Measurements from ENCODE around the gene GFPT2. TPM values are rescaled to one million over a fixed set of nuclear protein-coding genes. Genes with fewer than 3 reads are reported as not detected.

GFPT2 gene
- total and polyA plus RNA-seq, 10 of the 15 experiments (the other 5 are each of a cell fraction or from before 2014, with no cell fraction given), result 0.05 to 0.33 (median 0.11) TPM; not detected in 4

DNA sequence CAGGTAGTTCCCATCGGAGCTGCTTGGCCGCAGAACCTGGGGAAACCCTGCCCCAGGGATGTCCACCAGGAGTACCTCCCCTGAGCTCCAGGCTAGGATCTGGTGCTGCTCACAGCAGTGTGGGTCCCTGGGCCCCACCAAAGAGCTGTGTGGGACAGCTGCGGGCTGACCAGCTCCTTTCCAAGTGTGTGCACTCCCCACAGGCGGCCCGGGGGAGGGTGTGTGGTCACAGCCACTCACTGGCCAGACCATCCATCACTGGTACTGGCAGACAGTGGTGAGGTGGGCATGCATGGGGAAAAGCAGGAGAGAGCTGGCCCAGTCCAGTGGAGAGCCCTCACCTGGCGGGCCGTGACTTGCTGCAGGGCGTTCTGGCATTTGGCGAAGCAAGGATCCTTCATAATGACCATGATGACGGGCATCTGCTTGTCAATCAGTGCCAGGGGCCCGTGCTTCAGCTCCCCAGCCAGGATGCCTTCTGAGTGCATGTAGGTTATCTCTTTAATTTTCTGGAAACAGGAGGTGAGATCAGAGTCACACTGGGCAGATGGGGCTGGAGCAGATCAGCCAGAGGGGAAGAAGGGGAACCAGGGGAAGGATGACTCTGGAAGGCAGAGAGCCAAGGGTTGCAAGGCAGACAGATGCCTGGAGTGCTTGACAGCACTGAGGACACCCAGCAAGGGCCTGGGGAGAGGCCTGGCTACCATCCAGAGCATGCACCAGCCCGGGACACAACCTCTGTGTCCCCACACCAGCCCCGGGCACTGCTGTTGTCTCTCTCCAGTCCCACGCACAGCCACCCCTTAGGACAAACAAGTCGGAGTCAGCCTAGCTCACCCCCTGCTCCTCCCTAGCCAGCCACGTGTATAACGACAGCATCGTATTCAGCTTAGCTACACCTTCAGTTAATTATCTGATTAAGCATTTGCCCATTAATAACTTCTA, 48.4 kb downstream of the GFPT2 start:
- no peak overlapping the region for H3K9ac ChIP-seq (ENCODE audit: control insufficient read depth, insufficient read depth, low read length)
- DNase-seq (ENCODE audit: low read depth, low spot score) (no peak), FAIRE-seq (no peak), ATAC-seq (no peak)
- in situ Hi-C loops (cut with MboI), result no loop called here
- ChIA-PET POLR2A (no interaction called here), SMC1A (ENCODE audit: uncharacterized antibody, unreplicated experiment) (no interaction called here), RAD21 (ENCODE audit: unreplicated experiment) (interaction anchor here (1.9 kb wide), 1 partner anchor 12 kb away, joined by 4 read pairs; no protein-coding TSS in a partner anchor), CTCF (interaction anchor here (1.1 to 8.8 kb wide), 4 partner anchors 11 to 24 kb away, joined by 3 to 40 read pairs (median 8); no protein-coding TSS in a partner anchor)
- TF ChIP-seq MEF2A (IDR thresholded peaks at IDR 0.05; ENCODE audit: insufficient read depth, low read depth, low read length) (no peak), ZSCAN29 (IDR thresholded peaks at IDR 0.05) (no peak), FOS (IDR thresholded peaks at IDR 0.05; ENCODE audit: borderline replicate concordance, extremely low read depth, insufficient read length) (no peak), SIX5 (IDR thresholded peaks at IDR 0.05; ENCODE audit: low read depth, low read length, severe bottlenecking) (no peak)
- TF ChIP-seq, protein P1, sequence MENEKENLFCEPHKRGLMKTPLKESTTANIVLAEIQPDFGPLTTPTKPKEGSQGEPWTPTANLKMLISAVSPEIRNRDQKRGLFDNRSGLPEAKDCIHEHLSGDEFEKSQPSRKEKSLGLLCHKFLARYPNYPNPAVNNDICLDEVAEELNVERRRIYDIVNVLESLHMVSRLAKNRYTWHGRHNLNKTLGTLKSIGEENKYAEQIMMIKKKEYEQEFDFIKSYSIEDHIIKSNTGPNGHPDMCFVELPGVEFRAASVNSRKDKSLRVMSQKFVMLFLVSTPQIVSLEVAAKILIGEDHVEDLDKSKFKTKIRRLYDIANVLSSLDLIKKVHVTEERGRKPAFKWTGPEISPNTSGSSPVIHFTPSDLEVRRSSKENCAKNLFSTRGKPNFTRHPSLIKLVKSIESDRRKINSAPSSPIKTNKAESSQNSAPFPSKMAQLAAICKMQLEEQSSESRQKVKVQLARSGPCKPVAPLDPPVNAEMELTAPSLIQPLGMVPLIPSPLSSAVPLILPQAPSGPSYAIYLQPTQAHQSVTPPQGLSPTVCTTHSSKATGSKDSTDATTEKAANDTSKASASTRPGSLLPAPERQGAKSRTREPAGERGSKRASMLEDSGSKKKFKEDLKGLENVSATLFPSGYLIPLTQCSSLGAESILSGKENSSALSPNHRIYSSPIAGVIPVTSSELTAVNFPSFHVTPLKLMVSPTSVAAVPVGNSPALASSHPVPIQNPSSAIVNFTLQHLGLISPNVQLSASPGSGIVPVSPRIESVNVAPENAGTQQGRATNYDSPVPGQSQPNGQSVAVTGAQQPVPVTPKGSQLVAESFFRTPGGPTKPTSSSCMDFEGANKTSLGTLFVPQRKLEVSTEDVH (IDR thresholded peaks at IDR 0.05; ENCODE audit: low read depth, partially characterized antibody), result no peak
- TF ChIP-seq, protein P2, sequence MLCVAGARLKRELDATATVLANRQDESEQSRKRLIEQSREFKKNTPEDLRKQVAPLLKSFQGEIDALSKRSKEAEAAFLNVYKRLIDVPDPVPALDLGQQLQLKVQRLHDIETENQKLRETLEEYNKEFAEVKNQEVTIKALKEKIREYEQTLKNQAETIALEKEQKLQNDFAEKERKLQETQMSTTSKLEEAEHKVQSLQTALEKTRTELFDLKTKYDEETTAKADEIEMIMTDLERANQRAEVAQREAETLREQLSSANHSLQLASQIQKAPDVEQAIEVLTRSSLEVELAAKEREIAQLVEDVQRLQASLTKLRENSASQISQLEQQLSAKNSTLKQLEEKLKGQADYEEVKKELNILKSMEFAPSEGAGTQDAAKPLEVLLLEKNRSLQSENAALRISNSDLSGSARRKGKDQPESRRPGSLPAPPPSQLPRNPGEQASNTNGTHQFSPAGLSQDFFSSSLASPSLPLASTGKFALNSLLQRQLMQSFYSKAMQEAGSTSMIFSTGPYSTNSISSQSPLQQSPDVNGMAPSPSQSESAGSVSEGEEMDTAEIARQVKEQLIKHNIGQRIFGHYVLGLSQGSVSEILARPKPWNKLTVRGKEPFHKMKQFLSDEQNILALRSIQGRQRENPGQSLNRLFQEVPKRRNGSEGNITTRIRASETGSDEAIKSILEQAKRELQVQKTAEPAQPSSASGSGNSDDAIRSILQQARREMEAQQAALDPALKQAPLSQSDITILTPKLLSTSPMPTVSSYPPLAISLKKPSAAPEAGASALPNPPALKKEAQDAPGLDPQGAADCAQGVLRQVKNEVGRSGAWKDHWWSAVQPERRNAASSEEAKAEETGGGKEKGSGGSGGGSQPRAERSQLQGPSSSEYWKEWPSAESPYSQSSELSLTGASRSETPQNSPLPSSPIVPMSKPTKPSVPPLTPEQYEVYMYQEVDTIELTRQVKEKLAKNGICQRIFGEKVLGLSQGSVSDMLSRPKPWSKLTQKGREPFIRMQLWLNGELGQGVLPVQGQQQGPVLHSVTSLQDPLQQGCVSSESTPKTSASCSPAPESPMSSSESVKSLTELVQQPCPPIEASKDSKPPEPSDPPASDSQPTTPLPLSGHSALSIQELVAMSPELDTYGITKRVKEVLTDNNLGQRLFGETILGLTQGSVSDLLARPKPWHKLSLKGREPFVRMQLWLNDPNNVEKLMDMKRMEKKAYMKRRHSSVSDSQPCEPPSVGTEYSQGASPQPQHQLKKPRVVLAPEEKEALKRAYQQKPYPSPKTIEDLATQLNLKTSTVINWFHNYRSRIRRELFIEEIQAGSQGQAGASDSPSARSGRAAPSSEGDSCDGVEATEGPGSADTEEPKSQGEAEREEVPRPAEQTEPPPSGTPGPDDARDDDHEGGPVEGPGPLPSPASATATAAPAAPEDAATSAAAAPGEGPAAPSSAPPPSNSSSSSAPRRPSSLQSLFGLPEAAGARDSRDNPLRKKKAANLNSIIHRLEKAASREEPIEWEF (IDR thresholded peaks at IDR 0.05; ENCODE audit: insufficient replicate concordance, low read depth, low read length), result no peak
- no peak overlapping the region for H3K4me2 ChIP-seq (ENCODE audit: control insufficient read depth, insufficient read depth)
- no peaks in the 10 kb centered on the region for H4K20me1 ChIP-seq (ENCODE audit: control insufficient read depth, insufficient read depth)
- H3K4me1 ChIP-seq (ENCODE audit: control insufficient read depth, insufficient read depth, low read length), result no peaks in the 10 kb centered on the region
- no peak overlapping the region for H3K27ac ChIP-seq (ENCODE audit: control insufficient read depth, insufficient read depth)
- 42% methylated on average over 18 of the region's 18 CpGs for WGBS (ENCODE audit: insufficient coverage, insufficient replicate concordance, low lambda C conversion rate, missing lambda C conversion rate)
- H3K4me3 ChIP-seq, result no peak overlapping the region
- H3K79me2 ChIP-seq (ENCODE audit: control insufficient read depth, insufficient read depth, low read length), result no peaks in the 10 kb centered on the region
- peaks cover 0 to 3% of the 10 kb centered on the region in 2 experiments; a peak in 2 of 4 replicates for H3K27me3 ChIP-seq (replicated peaks in 1 of 2; ENCODE audit: control insufficient read depth in 2 of 2, insufficient read depth in 2 of 2, low read length in 1 of 2)
- intact Hi-C loops (cut with micrococcal nuclease; ENCODE audit: unreplicated experiment), result no loop called here
- H3K36me3 ChIP-seq (ENCODE audit: control insufficient read depth in 2 of 2, insufficient read depth in 2 of 2, low read length in 1 of 2), result no peaks in the 10 kb centered on the region
- no peak overlapping the region for H2AFZ ChIP-seq (ENCODE audit: control insufficient read depth, low read depth, low read length)
- H3K9me3 ChIP-seq (replicated peaks; ENCODE audit: control insufficient read depth, insufficient read depth, low read length), result no peaks in the 10 kb centered on the region
- no TSS peak for BruUV-seq (replicated peaks)

Data from GM12878 (cell line).